Testis (tissue), 3 donors: ENCODE results near the gene DNAJC17. TPM values are rescaled to one million over a fixed set of nuclear protein-coding genes. Genes with fewer than 3 reads are reported as not detected.

ENCODE experiments used
- DNase-seq: peaks from one replicate; pipeline ENCODE4 v3.0.0-alpha.2; 2019
- H3K27ac ChIP-seq, 2 donors: fragments of 200-600 bp; sonication (generic); one replicate each; pipeline ENCODE4 v1.5.1; 2019
- H3K27me3 ChIP-seq: fragments of 200-600 bp; sonication (generic); one replicate; pipeline ENCODE4 v1.5.1; 2019
- H3K36me3 ChIP-seq: fragments of 200-600 bp; sonication (generic); one replicate; pipeline ENCODE4 v1.5.1; 2017; ENCODE audit warnings: low read depth; ENCODE audit errors: missing control alignments
- H3K4me1 ChIP-seq: fragments of 200-600 bp; sonication (generic); one replicate; pipeline ENCODE4 v1.5.1; 2019
- H3K4me3 ChIP-seq, 2 donors: fragments of 200-600 bp; sonication (generic); one replicate each; pipeline ENCODE4 v1.5.1; 2017 to 2019
- H3K9me3 ChIP-seq: fragments of 200-600 bp; sonication (generic); one replicate; pipeline ENCODE4 v1.5.1; 2017
- CTCF ChIP-seq, 3 experiments: fragments of 450-650 bp in 2 of 3; fragments of 200-600 bp in 1 of 3; sonication (generic) in 1 of 3; IDR thresholded peaks; one replicate each; pipeline ENCODE4 v1.5.1; 2016 to 2019; ENCODE audit warnings: antibody characterized with exemption in 3 of 3, mild to moderate bottlenecking in 2 of 3, moderate library complexity in 1 of 3
- POLR2A ChIP-seq: fragments of 450-650 bp; IDR thresholded peaks from one replicate; pipeline ENCODE4 v1.6.1; 2017; ENCODE audit warnings: antibody characterized with exemption, mild to moderate bottlenecking, moderate library complexity
- whole genome bisulfite sequencing, 2 donors: methylation state at CpG; one replicate each; pipeline ENCODE4 v1.1.5; 2018; 5-methylcytosine and 5-hydroxymethylcytosine counted together
- intact Hi-C: fragments of 100-400 bp; cut with DNase I; formaldehyde crosslinking; loops from one replicate; pipeline ENCODE4 v1.15.1; 2023; ENCODE audit warnings: low total_unique reads
- polyA plus RNA-seq: library from polyadenylated mRNA; stranded (reverse); fragments of 350-450 nt; fragmentation: Illumina TruSeq; extraction: RNeasy Lipid Tissue Mini Kit (QIAGEN cat#74804); gene quantifications from one replicate; pipeline ENCODE4 v1.2.3, GENCODE V29; 2014; ENCODE audit warnings: low read depth, low replicate concordance; ENCODE audit not compliant: insufficient read depth
- total RNA-seq, 2 donors: library from RNA; depleted of rRNA; stranded (reverse); fragments of >200 nt; gene quantifications; one replicate each; pipeline ENCODE4 v1.2.3, GENCODE V29; 2016

The DNAJC17 gene
- total and polyA plus RNA-seq, 3 donors from 2014 or later, result 11.1 to 22.6 (median 21.6) TPM

DNA sequence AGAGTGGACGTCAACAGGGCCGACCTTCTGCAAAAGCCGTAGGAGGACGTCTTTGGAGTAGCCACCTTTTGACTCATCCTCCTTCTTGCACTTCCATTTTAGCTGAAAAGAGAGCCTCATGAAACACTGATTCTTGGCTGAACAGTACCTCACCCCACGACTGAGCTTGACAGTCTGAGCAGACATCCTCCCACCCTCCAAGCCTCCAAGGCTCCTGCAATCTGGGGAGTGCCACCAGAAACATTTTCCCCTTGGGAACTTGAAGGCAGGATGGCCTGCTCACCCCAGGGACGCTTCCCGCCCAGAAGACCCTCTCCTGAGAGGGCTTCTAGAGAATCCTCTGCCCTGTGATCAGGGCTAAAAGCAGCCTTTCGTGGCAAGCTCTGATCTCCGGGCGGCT is 32.3 kb downstream of the DNAJC17 start:
- H3K9me3 ChIP-seq, result no peaks in the 10 kb centered on the region
- 87 to 91% methylated on average over 10 of the region's 10 CpGs for WGBS, 2 donors
- H3K27ac ChIP-seq, result no peak overlapping the region
- H3K4me1 ChIP-seq, result no peaks in the 10 kb centered on the region
- no peaks in the 10 kb centered on the region for H3K27me3 ChIP-seq
- no peaks in the 10 kb centered on the region for H3K36me3 ChIP-seq
- DNase-seq, result no peak
- H3K4me3 ChIP-seq, result no peak overlapping the region
- TF ChIP-seq CTCF (IDR thresholded peaks at IDR 0.05) (no peak), POLR2A (no peak)
- intact Hi-C loops, result no loop called here

DNA sequence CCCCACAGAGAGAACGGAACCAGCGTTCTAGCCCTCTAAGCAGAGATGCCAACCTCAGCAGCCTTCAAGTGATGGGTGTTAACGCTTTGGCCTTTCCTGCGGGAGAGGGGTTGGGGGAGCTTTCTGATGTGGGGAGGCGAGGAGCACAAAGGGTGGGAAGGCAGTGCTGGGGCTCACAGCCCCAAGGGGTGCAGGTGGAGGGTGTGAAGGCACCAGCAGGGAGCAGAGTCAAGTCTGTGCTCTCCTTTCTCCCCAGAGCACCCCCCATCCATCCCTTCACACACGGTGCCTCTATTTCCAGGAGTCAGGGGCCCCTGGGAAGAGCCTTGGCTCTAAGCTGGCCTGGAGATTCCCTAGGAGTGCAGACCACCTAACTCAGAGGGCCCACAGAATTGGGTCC is 33.4 kb downstream of the DNAJC17 start:
- Histone ChIP-seq H3K4me1 (no peaks in the 10 kb centered on the region), H3K4me3 (no peak overlapping the region), H3K27ac (no peak overlapping the region), H3K9me3 (no peaks in the 10 kb centered on the region), H3K36me3 (no peaks in the 10 kb centered on the region), H3K27me3 (no peaks in the 10 kb centered on the region)
- DNase-seq, result no peak
- intact Hi-C loops, result no loop called here
- WGBS, 2 donors, result 94% methylated on average over 6 of the region's 6 CpGs
- no peak for TF ChIP-seq POLR2A
- TF ChIP-seq CTCF (IDR thresholded peaks at IDR 0.05), result no peak

DNA sequence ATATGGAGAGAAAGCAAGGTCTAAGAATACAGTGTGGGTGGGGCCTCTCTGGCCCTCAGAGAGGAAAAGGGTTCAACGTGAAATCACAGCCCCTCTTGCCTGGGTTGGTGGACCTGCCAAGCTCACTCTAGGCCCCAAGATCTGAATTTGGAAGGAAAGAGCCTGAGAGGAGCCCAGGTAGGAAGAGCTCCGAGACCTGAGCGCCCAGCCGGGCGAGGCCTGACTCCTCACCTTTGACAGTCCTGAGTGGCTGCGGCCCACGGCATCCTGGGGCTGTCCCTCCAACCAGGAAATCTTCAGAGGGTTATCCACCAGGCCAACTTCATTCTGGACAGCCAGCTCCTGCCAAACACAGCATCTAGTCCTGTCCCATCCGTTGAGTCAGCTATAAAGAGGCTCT is 33.8 kb downstream of the DNAJC17 start:
- no peak for DNase-seq
- Histone ChIP-seq H3K4me3 (no peak overlapping the region), H3K4me1 (no peaks in the 10 kb centered on the region), H3K36me3 (no peaks in the 10 kb centered on the region), H3K27me3 (no peaks in the 10 kb centered on the region), H3K9me3 (no peaks in the 10 kb centered on the region), H3K27ac (no peak overlapping the region)
- intact Hi-C loops, result no loop called here
- TF ChIP-seq CTCF (IDR thresholded peaks at IDR 0.05), result no peak
- TF ChIP-seq POLR2A, result no peak
- WGBS, 2 donors, result 90 to 100% methylated on average over 1 to 8 of the region's 8 CpGs

GRCh38 chr15:40772014-40772413 is 35.3 kb downstream of the DNAJC17 start:
- intact Hi-C loops, result no loop called here
- Histone ChIP-seq H3K4me3 (no peak overlapping the region), H3K27ac (no peak overlapping the region), H3K27me3 (no peaks in the 10 kb centered on the region), H3K9me3 (no peaks in the 10 kb centered on the region), H3K36me3 (no peaks in the 10 kb centered on the region), H3K4me1 (no peaks in the 10 kb centered on the region)
- WGBS, 2 donors, result 79 to 95% methylated on average over 11 to 13 of the region's 13 CpGs
- no peak for TF ChIP-seq CTCF (IDR thresholded peaks at IDR 0.05)
- no peak for TF ChIP-seq POLR2A
- no peak for DNase-seq

GRCh38 chr15:40771242-40771641 is 36.0 kb downstream of the DNAJC17 start:
- WGBS, 2 donors, result 83 to 96% methylated on average over 5 of the region's 5 CpGs

More at GRCh38 chr15:40771242-40771641, 36.0 kb downstream of the DNAJC17 start:
- Histone ChIP-seq H3K9me3 (no peaks in the 10 kb centered on the region), H3K27ac (no peak overlapping the region), H3K4me1 (peaks cover under 1% of the 10 kb centered on the region), H3K4me3 (no peak overlapping the region), H3K27me3 (no peaks in the 10 kb centered on the region), H3K36me3 (no peaks in the 10 kb centered on the region)
- no peak for DNase-seq
- TF ChIP-seq CTCF (IDR thresholded peaks at IDR 0.05) (no peak), POLR2A (no peak)
- intact Hi-C loops, result no loop called here
